Karpas-422 (cell line): Measurements from ENCODE around the gene ANKS1B. TPM values are rescaled to one million over a fixed set of nuclear protein-coding genes. Genes with fewer than 3 reads are reported as not detected.
"Not testable (repeated sequence)": the region's sequence is repeated elsewhere in the genome, so short reads cannot be mapped to it uniquely, and the experiment has no call there.

Experiments
- DNase-seq: peaks from one replicate; pipeline ENCODE4 v3.0.0-alpha.2; 2015
- H2AFZ ChIP-seq: fragments of 200-600 bp; sonication (generic); 2 replicates; pipeline ENCODE4 v1.6.1; 2014; ENCODE audit warnings: antibody characterized with exemption, low read length, mixed read lengths
- H3K27ac ChIP-seq: fragments of 200-600 bp; sonication (generic); 2 replicates; pipeline ENCODE4 v1.5.1; 2014; ENCODE audit warnings: mild to moderate bottlenecking, low read length, moderate library complexity
- H3K27me3 ChIP-seq: fragments of 200-600 bp; sonication (generic); 2 replicates; pipeline ENCODE4 v1.6.1; 2014; ENCODE audit warnings: low read length, mixed read lengths
- H3K36me3 ChIP-seq: fragments of 200-600 bp; sonication (generic); 2 replicates; pipeline ENCODE4 v1.6.1; 2014; ENCODE audit warnings: low read length, mixed read lengths; ENCODE audit not compliant: insufficient read depth
- H3K4me1 ChIP-seq: fragments of 200-600 bp; sonication (generic); 2 replicates; pipeline ENCODE4 v1.6.1; 2014; ENCODE audit warnings: mild to moderate bottlenecking, low read length, mixed read lengths
- H3K4me2 ChIP-seq: fragments of 200-600 bp; sonication (generic); 2 replicates; pipeline ENCODE4 v1.6.1; 2014; ENCODE audit warnings: low read length, low read depth, mild to moderate bottlenecking; ENCODE audit not compliant: poor library complexity, severe bottlenecking
- H3K4me3 ChIP-seq: fragments of 200-600 bp; sonication (generic); 2 replicates; pipeline ENCODE4 v1.5.1; 2014; ENCODE audit warnings: mild to moderate bottlenecking, antibody characterized with exemption, low read length, mixed read lengths
- H3K79me2 ChIP-seq: fragments of 200-600 bp; sonication (generic); 2 replicates; pipeline ENCODE4 v1.6.1; 2014; ENCODE audit warnings: mild to moderate bottlenecking, low read length, mixed read lengths
- H3K9ac ChIP-seq: fragments of 200-600 bp; sonication (generic); 2 replicates; pipeline ENCODE4 v1.6.0; 2014; ENCODE audit warnings: low read length
- H3K9me2 ChIP-seq: fragments of 200-600 bp; sonication (generic), shearing (Covaris generic); replicated peaks from 2 replicates; pipeline ENCODE4 v1.6.0; 2014; ENCODE audit warnings: mild to moderate bottlenecking, low read length, moderate library complexity; ENCODE audit not compliant: insufficient read depth
- H3K9me3 ChIP-seq: fragments of 300-700, 200-600 bp; sonication (generic); 2 replicates; pipeline ENCODE4 v1.6.1; 2014; ENCODE audit warnings: low read length, mixed read lengths
- H4K20me1 ChIP-seq: fragments of 200-600 bp; sonication (generic); 2 replicates; pipeline ENCODE4 v1.6.1; 2014; ENCODE audit warnings: mild to moderate bottlenecking, antibody characterized with exemption, low read length, low read depth; ENCODE audit not compliant: insufficient read depth
- total RNA-seq: library from RNA; depleted of rRNA; stranded (reverse); fragments of >200 nt; shearing (Covaris generic); gene quantifications from 2 replicates; pipeline ENCODE4 v1.2.3, GENCODE V29; 2014; ENCODE audit warnings: low replicate concordance

Gene ANKS1B
- total RNA-seq, 1 experiment from 2014 or later, result 23.4 TPM

DNA sequence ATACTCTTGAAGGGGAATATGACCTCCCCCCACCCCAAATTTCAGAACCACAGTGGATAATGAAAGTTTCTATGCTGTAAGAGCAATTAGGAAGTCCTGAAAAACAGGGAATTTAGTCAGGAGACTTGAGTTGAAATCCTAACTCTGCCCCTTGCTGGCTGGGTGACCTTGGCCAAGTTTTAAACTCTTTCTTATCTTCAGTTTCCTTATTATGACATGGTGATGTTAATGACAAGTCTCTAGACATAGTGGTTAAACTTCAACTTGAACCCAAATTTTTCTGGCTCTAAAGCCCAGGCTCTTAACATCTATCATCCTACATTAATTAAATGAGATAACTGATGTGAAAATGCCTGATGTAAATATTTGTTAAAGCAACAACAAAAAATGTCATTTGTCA is 1013.8 kb downstream of the ANKS1B start:
- Histone ChIP-seq H3K9ac (no peak overlapping the region), H2AFZ (no peak overlapping the region), H3K4me1 (no peaks in the 10 kb centered on the region), H3K27ac (no peak overlapping the region), H3K9me3 (no peaks in the 10 kb centered on the region), H4K20me1 (no peaks in the 10 kb centered on the region), H3K4me3 (no peak overlapping the region), H3K36me3 (no peaks in the 10 kb centered on the region), H3K79me2 (no peaks in the 10 kb centered on the region), H3K4me2 (no peak overlapping the region), H3K27me3 (no peaks in the 10 kb centered on the region), H3K9me2 (no peaks in the 10 kb centered on the region)
- DNase-seq, result no peak

DNA sequence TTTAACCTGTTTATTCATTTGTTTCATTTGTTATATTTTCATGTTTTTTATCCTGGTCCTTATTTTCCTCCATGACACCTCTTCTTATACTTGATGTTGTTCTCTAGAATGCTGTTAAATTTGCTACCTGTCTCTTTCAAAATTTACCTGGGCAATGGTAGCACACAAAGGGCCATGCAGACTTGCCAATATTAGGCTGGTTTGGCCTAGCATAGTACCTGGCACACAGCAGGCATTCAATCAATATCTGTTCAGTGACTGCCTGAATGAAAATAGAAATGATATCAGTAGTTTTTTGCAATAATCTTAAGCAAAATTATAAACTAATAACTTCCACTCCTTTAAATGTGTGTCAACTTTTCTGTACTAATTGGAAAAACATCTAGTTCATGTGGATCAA is 1014.5 kb downstream of the ANKS1B start:
- H3K27me3 ChIP-seq, result no peaks in the 10 kb centered on the region
- no peaks in the 10 kb centered on the region for H3K4me1 ChIP-seq
- no peaks in the 10 kb centered on the region for H3K79me2 ChIP-seq
- H3K27ac ChIP-seq, result no peak overlapping the region
- no peak overlapping the region for H3K4me2 ChIP-seq
- no peak overlapping the region for H2AFZ ChIP-seq
- no peaks in the 10 kb centered on the region for H3K36me3 ChIP-seq
- DNase-seq, result no peak
- no peak overlapping the region for H3K4me3 ChIP-seq
- H3K9ac ChIP-seq, result no peak overlapping the region
- H3K9me3 ChIP-seq, result no peaks in the 10 kb centered on the region
- no peaks in the 10 kb centered on the region for H4K20me1 ChIP-seq
- no peaks in the 10 kb centered on the region for H3K9me2 ChIP-seq

DNA sequence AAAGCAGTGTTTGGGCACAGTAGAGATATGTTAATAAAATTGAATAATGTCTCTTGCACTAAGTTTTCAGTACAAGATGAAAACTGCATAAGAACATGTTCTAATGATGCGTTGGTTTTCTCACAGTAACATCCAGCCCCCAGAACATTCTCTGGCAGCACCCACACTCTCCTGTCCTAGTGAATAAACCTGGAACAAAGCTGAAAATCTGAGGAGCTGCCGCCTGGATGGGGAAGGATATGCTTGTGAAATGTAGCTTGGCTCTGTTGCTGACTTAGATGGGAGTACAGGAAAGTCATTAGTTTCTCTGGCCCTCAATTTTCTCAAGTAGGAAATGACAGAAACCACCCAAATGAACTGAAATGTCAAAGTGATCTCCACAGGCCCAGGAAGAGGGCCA is 1015.8 kb downstream of the ANKS1B start:
- Histone ChIP-seq H3K4me1 (no peaks in the 10 kb centered on the region), H3K79me2 (no peaks in the 10 kb centered on the region), H3K4me2 (no peak overlapping the region), H3K27ac (no peak overlapping the region), H4K20me1 (no peaks in the 10 kb centered on the region), H3K9me3 (no peaks in the 10 kb centered on the region), H3K4me3 (no peak overlapping the region), H3K36me3 (no peaks in the 10 kb centered on the region), H3K27me3 (no peaks in the 10 kb centered on the region), H2AFZ (no peak overlapping the region), H3K9ac (no peak overlapping the region), H3K9me2 (no peaks in the 10 kb centered on the region)
- no peak for DNase-seq

DNA sequence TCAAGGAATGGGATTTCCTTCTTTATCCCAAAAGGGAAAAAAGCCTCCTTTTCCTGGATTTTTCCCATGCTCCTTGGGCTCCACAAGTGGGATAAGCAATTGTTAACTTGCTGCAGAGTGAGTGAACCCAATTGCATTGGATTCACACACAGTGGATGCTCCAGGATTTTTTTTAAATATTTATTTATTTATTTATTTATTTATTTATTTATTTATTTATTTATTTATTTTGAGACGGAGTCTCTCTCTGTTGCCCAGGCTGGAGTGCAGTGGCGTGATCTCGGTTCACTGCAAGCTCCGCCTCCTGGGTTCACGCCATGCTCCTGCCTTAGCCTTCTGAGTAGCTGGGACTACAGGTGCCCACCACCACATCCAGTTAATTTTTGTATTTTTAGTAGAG is 1027.6 kb downstream of the ANKS1B start:
- H3K4me2 ChIP-seq, H3K9me3 ChIP-seq, H3K9me2 ChIP-seq, H3K79me2 ChIP-seq, H3K27me3 ChIP-seq, H3K9ac ChIP-seq, H3K4me1 ChIP-seq, H4K20me1 ChIP-seq, H3K27ac ChIP-seq, H3K36me3 ChIP-seq, DNase-seq, H2AFZ ChIP-seq, H3K4me3 ChIP-seq: not testable (repeated sequence)

DNA sequence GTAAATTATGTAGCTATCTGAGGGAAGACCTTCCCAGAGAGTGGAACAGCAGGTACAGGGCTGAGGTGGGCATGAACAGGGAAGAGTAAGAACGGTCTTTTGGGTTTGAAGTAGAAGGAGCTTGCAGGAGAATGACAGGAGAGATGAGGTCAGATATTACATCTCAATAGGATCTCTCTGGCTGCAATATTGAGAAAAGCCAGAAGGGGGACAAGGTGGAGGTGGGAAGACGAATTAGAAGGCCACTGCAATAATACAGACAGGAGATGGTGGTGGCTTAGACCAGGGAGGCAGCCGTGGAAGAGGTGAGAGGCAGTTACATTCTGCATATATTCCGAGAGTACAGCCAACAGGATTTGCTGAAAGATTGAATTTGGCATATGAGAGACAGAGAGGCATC is 1029.5 kb downstream of the ANKS1B start:
- H2AFZ ChIP-seq, result no peak overlapping the region; the same call in 1 of the 2 replicates
- DNase-seq, result peak; percentile 90
- H3K4me3 ChIP-seq, result no peak overlapping the region
- H3K27me3 ChIP-seq, result no peaks in the 10 kb centered on the region
- peaks cover 1% of the 10 kb centered on the region; the same call in 1 of the 2 replicates for H3K9me3 ChIP-seq
- no peaks in the 10 kb centered on the region for H3K9me2 ChIP-seq
- H4K20me1 ChIP-seq, result no peaks in the 10 kb centered on the region
- no peak overlapping the region for H3K27ac ChIP-seq
- H3K4me2 ChIP-seq, result no peak overlapping the region
- no peaks in the 10 kb centered on the region; the same call in 1 of the 2 replicates for H3K4me1 ChIP-seq
- H3K9ac ChIP-seq, result no peak overlapping the region
- no peaks in the 10 kb centered on the region for H3K79me2 ChIP-seq
- no peaks in the 10 kb centered on the region for H3K36me3 ChIP-seq

DNA sequence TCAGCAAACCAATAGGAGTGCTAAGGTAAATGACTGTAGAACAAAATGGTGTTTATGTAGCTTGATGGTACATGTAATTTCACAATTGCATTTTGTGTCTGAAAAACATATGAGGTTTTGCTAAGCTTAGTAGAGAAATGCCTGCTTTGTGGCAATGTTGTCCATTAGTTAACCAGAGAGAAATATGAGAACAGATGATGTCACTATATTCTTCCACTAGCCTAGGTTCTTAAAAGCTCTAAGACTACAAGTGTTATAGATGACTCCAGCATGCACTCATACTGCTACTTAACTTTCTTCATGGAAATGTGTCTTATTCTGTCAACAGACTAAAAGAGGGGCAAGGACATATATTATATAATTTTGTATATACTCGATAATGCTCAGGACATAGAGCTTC is 1030.2 kb downstream of the ANKS1B start:
- no peaks in the 10 kb centered on the region for H3K9me3 ChIP-seq
- H3K36me3 ChIP-seq, result no peaks in the 10 kb centered on the region
- H3K4me2 ChIP-seq, result no peak overlapping the region
- H3K4me1 ChIP-seq, result no peaks in the 10 kb centered on the region; the same call in 1 of the 2 replicates
- no peak overlapping the region for H3K27ac ChIP-seq
- H3K9ac ChIP-seq, result no peak overlapping the region
- no peaks in the 10 kb centered on the region for H3K79me2 ChIP-seq
- no peak overlapping the region for H2AFZ ChIP-seq
- no peak overlapping the region for H3K4me3 ChIP-seq
- no peaks in the 10 kb centered on the region for H3K9me2 ChIP-seq
- no peaks in the 10 kb centered on the region for H3K27me3 ChIP-seq
- no peak for DNase-seq
- no peaks in the 10 kb centered on the region for H4K20me1 ChIP-seq

DNA sequence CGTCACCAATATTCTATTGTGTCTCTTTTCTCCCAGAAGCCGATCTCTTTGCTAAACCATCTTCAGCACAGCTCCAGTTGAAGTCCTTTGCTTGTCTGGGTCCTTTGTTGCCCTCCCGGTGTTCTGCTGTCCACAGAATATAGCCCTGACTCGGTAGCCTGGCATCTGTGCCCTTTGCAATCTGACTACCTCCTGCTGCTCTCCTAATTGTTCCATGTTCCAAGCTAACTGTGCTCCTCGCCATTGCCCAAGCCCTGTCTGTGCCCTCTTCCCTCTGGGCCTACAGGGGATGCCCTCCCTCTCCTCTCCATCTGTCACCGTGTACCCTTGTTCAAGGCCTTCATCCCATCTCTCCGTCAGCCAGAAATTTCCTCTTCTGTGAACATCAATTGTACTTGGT is 1033.3 kb downstream of the ANKS1B start:
- no peak for DNase-seq
- H3K4me2 ChIP-seq, result no peak overlapping the region
- no peaks in the 10 kb centered on the region for H3K79me2 ChIP-seq
- no peaks in the 10 kb centered on the region; the same call in 1 of the 2 replicates for H3K4me1 ChIP-seq
- H3K9ac ChIP-seq, result no peak overlapping the region
- no peak overlapping the region for H3K27ac ChIP-seq
- H3K4me3 ChIP-seq, result no peak overlapping the region
- no peaks in the 10 kb centered on the region for H3K27me3 ChIP-seq
- no peaks in the 10 kb centered on the region for H4K20me1 ChIP-seq
- no peaks in the 10 kb centered on the region for H3K9me3 ChIP-seq
- no peaks in the 10 kb centered on the region for H3K36me3 ChIP-seq
- H3K9me2 ChIP-seq, result no peaks in the 10 kb centered on the region
- no peak overlapping the region for H2AFZ ChIP-seq

DNA sequence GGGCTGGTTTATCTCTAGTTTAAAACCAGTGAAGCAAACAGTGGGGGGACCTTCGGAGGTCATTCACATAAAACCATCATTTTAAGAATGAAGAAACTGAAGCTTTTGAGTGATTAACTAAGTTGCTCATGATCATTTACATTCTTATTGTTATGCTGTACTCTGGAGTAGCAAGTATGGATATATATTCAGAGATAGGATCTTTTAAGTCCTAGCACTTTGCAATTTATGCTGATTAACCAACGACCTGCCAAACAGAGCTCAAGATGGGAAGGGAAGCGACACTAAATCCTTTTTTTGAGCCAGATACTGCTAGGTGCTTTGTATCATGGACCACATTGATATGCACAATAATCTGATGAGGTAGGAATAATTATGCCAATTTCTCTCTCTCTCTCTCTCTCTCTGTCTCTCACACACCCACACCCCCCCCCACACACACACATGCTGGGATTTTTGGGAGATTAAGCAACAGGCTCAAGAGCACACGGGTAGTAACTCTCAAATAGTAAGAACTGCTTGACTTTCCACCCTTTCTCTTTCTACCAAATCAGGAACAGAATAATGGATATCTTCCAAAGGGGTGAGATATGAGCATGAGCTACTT is 1036.3 kb downstream of the ANKS1B start:
- no peaks in the 10 kb centered on the region for H3K79me2 ChIP-seq
- H3K9me2 ChIP-seq, result no peaks in the 10 kb centered on the region
- H2AFZ ChIP-seq, result no peak overlapping the region
- H3K9ac ChIP-seq, result no peak overlapping the region
- H3K9me3 ChIP-seq, result no peaks in the 10 kb centered on the region
- H3K4me3 ChIP-seq, result no peak overlapping the region
- no peak overlapping the region for H3K27ac ChIP-seq
- no peaks in the 10 kb centered on the region for H3K4me1 ChIP-seq
- no peak for DNase-seq
- no peaks in the 10 kb centered on the region; the same call in 1 of the 2 replicates for H3K27me3 ChIP-seq
- no peaks in the 10 kb centered on the region for H4K20me1 ChIP-seq
- no peak overlapping the region for H3K4me2 ChIP-seq
- no peaks in the 10 kb centered on the region for H3K36me3 ChIP-seq
